HuH-7 (cell line): ENCODE measurements around the gene SMIM20.

Source experiments
- DNase-seq: peaks from one replicate; pipeline ENCODE4 v3.0.0; 2011; ENCODE audit warnings: low spot score

SMIM20 gene

DNA sequence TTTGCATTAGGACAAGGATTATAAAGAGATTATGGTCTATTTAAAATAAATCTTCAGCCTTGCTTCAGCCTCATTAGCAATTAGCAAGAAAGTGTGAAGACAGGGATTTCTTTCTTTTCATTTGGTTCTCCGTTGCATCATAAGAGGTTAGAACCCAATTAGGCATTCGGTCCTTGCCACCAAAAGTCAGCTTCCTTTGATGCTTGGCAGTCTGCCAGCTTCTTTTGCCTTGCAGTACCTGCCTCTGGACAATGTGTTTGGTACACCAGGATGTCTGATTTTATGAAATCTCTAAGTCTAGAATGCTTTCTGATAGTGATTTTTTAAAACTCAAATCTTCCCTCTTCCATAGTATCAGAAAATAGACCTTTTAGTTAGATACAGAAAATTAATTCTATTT, 12.4 kb downstream of the SMIM20 start:
- DNase-seq, result no peak

DNA sequence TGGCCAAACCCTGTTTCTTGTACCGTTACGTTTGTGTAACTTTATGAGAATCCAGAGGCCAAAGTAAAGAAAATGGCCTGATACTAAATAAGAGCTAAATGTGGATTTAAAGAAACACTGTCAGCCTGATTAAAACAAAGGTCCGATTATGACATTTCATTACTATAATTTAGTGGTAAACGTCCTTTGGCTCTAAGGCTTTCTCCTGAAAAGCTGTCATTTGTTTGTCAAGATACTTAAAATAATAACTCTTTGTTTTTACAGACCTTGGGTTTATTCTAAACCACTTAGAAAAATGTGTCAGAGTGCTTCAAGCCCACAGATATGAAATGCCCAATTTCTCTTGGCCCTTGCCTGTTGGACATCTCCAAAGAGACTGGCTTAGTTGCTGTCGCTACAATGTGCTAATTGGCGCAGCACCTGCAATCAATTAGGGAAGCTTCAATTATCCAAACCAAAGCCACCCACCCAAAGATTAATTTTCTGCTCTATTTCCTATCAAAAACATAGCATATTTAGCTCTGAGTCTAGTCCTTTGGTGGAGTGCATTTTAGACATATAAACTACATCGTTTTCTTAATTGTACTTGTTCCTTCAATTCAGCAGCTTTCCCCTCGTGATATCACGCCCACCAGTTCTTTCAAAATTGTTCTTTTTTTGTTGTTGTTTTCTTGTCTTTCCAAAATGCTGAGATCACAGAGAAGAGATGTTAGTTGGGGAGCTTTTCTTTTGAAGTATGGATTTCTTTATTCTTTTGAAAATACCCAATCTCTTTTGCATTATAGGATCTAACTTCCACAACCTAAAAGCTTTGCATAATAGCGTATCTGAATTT, 13.6 kb downstream of the SMIM20 start:
- no peak for DNase-seq

DNA sequence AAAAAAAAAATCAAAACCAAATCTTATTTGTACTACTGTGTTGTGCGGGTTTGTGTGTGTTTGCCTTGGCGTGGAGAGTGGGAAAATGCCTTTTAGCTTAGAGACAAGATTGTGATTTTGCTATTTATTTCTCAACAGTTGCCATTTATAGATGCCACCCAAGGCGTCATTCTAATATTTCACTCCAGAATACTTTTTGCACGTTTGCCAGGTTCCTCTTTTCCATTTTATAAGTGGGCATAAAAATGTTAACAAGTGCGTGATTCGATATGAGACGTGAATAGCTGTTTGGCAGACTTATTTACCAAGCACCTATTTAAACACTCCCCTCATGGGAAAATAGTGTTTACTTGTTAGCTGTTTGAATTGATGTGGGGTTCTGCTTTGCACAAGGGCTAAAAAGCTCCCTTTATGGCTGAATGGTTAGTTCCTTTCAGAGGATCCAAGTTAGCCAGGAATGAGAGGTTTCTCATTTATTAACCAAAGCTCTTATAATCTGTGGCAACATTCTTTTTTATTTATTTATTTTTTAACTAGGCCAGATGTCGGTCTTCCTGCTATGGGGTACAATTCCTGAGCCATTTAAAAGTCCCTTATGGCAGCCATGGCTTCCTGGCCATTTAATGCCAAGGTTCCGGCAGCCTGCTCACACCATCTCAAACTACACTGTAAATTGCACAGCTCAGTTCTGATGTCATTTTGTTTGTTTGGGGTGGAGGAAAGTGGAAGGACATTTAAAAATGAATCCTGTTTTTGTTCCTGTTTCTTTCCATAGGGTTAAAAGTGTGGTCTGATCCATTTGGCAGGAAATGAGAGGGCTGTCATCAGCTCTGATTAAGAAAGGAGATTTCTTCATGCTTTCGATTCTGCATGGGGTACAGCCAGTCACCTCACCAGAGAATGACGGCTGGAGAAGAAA, 14.6 kb downstream of the SMIM20 start:
- no peak for DNase-seq

DNA sequence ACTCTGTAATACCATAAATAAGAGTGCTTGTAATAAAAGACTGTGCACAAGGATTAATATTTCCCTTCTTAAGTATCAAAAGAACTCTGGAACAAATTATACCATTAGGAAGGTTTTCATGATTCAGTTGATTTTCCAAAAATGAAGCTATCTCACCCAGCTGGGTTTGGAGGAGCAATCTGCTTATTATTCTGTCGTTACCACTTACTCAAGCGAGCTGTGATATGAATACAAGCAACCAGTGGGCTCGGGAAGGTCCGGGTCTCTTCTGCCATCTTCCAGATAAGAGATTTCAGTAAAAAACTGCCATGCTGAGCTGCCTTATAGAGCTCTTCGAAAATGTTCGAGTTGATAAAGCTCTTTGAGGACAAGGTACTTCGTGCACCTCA, 15.3 kb downstream of the SMIM20 start:
- no peak for DNase-seq

DNA sequence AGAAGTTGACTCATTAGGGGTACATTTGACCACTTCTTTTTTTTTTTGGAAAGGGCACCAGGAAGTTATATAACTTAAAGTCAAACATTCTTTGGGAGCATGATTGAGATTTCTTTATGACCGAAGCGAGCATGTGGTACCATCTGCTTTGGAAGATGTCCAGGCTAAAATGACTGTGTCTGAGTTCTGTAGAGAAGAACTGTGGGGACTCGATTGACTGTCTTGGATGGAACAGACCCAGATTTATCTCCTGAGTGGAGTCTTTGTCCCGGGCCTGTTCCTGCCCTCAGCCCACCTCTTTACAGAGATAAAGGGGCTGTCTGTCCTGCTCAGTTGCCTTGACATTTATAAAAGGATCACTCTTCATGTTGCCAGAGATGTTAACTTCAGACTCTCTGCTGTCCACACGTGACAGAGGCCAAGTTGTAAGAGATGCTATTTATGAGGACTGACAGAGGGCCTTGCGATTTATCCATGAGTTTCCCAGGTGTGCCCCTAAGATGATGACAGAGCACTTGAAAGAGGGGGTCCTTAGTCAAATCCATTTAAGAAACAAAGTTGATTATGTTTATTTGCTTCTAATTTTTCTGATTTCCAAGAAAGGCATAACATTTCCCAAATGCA, 16.8 kb downstream of the SMIM20 start:
- no peak for DNase-seq

DNA sequence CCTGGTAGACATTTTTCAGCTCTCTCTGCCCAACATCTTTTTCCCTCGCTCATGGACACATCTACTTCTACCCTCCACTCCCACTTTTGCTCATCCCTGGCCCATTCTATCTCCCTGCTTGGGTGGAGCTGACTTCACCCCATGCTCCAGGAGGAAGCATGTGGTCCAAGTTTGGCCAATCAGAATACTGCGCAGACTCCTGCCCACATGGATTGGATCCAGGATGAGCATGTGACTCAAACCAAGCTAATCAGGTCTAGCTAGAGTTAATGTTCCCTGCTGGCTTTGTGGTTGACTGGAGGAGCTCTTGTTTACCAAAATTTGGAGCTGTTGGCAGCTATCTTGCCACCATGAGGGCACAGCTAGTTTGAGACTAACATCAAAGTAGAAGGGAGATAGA, 22.7 kb downstream of the SMIM20 start:
- no peak for DNase-seq

DNA sequence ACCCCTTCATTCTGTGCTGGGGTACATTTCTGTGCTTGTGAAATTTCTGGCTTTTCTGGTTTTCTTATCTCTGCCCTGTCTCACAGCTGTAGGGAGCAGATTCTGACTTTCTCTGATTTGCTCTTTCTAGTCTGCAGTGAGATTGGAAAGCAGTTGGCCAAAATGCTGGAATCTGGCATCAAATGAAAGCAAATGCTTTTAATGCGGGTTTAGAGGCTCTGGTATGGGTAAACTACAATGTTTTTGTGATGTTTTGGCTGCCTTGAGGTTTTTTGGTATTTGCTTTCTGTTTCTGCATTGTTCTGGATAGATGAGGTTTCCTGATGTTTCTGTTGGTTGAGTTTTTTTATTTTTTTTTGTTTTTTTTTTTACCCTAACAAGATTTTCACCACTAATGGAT, 23.8 kb downstream of the SMIM20 start:
- no peak for DNase-seq

DNA sequence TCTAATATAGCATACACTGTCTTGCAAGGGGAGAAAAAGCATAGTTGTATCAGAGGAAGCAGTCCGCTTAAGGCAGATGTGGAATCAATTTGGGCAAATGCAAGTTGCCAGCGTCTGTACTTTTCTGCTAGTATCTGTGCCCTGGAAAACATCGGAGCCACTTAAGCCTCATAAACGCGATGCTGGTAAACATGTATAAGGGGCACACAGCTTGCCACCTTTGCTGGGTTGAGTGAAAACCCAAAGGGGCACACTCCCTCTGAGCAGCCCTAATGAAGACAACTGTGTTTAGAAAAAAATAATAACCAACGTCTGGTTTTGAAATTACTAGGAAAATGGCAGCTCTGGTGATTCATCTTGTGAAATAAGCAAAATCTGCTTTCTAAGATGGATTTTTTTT, 24.3 kb downstream of the SMIM20 start:
- no peak for DNase-seq

DNA sequence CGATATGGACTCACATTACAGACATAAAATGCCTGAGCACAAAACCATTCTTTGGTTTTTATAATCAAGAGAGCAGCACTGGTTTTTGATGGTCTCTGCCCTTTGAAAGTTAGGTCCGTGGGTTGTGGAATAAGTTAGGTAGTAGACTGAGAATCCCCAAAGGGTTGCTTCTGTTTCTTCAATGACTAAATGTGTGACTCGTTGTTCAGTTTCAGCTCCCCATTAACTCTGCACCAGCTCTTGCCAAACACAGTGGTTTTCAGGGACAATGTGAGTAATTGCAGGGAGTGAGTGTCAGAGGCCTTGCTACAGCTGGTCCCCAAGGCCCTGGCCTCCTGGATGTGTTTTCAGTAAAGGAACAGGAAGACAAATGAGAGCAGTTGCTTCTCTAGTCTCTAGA, 24.8 kb downstream of the SMIM20 start:
- DNase-seq, result no peak

DNA sequence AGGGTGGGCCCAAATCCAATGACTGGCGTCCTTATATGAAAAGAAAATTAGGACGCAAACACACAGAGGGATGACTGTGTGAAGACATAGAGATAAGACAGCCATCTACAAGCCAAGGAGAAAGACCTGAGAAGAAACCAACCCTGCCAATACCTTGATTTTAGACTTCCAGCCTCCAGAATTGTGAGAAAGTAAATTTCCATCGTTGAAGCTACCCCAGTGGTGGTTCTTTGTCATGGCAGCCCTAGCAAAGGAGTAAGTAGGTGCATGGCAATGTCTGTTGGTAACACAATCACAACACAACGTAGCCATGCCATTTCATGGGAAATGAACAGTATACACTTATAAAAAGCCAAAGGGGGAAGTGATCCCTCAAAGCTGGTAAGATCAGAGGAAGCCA, 25.3 kb downstream of the SMIM20 start:
- no peak for DNase-seq

DNA sequence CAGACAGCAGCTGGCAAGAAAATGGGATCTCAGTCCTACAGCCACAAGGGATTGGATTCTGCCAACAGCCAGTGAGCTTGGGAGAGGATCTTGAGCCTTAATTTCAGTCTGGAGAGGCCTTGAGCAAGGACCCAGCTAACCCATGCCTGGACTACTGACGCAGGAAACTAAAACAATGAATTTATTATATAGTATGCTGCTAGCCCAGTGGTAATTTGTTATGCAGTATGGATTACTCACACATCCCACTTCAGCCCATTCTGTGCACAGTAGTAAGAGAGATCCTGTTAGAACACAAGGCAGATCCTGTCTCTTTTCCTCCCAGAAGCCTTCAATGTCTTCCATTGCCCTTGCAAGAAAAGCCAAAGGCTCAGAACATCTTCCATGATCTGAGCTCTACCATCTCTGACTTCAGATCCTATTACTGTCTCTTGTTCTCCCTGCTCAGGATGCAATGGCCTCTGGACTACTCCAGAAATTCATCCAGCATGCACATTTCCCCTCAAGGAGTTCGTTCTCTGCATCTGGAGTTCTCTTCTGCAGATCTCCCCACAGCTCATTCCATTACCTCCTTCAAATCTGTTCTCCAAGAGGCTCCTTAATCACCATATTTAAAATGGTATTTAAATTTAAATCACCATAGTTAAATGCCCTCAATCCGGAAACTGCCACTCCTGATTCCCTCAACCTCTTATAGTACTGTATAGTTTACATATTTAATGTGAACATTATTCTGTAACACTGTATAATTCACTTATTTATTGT, 27.6 kb downstream of the SMIM20 start:
- no peak for DNase-seq

DNA sequence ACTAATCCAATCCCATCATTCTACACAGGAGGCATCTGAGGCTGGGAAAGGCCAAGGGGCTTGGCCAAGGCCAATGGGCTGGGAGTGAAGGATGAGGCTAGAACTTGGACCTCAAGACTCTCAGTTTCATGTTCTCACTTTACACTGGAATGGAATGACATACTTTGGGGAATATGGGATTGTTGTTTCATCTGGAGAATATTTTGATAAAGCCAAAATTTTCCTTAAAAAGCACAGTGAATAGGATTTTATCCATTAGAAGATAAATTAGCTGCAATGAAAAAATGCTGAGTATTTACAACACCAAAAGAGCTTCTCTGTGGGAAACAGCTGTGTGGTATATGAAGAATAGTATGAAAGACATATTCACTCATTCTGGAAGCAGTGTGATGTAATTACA, 29.3 kb downstream of the SMIM20 start:
- no peak for DNase-seq

DNA sequence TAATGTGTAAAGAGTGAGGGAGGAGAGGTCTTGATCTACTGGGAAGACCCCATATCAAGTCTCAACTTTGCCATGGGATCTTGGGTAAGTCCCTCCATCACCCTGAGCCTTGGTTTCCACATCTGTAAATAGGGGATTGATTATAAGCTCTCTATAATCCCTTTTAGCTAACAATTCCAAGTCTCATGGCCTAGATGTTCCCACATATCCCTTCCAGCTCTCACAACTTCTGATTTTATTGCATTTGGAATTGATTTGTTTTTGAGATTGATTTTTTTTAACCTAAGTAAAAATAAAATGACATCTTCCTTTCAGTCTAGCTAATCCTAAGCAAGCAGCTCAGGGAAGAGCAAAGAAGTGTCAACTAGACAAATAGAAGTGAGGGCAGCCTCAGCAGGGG, 29.8 kb downstream of the SMIM20 start:
- no peak for DNase-seq

DNA sequence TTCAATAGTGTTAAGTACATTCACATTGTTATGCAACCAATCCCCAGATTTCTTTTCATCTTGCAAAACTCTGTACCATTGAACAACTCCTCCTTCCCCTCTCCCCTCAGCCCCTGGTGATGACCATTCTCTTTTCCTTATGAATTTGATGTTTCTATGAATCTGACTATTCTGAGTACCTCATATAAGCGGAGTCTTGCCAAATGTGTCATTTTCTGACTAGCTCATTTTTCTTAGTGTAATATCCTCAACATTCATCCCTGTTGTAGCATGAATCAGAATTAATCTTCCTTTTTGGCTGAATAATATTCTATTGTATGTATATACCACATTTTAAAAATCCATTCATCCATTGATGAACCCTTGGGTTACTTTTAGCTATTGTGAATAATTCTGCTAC, 34.0 kb downstream of the SMIM20 start:
- DNase-seq, result no peak

DNA sequence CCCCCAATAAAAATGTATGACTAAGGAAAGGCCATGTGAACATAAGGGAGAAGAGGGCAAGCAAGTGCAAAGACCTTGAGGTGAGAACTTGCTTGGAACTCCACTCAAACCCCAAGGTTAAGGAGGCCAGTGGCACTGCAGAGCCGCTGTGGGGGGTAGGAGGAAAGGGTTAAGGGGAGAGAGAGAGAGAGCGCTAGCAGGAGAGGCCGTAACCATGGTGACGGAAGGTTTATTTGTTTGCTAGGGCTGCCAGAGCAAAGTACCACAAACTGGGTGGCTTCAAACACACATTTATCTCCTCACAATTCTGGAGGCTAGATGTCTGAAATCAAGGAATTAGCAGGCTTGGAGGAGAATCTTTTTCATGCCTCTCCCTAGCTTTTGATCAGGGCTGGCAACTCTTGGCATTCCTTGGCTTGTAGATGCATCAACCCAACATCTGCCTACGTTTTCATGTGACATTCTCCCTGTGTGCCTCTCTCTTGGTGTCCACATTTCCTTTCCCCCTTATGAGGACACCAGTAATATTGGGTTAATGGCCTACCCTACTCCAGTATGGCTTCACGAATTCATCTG, 35.2 kb downstream of the SMIM20 start:
- DNase-seq, result peak; percentile 79

DNA sequence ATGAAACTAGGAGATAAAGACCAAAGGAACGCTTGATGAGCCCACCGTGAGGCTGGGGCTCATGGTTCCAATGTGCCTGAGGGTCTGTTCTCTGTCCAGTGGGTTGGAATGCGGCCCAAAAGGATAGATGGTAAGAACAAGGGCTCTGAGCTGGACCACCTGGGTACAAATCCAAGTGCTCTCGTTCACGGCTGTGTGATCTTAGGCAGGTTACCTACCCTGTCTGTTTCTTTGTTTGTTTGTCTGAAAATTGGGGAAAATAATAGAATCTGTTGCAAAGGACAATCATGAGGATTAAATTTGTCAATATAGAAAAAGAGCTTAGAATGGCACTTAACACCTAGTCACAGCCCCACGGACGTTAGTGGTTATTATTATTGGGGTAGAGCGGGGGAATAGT, 36.0 kb downstream of the SMIM20 start:
- no peak for DNase-seq

DNA sequence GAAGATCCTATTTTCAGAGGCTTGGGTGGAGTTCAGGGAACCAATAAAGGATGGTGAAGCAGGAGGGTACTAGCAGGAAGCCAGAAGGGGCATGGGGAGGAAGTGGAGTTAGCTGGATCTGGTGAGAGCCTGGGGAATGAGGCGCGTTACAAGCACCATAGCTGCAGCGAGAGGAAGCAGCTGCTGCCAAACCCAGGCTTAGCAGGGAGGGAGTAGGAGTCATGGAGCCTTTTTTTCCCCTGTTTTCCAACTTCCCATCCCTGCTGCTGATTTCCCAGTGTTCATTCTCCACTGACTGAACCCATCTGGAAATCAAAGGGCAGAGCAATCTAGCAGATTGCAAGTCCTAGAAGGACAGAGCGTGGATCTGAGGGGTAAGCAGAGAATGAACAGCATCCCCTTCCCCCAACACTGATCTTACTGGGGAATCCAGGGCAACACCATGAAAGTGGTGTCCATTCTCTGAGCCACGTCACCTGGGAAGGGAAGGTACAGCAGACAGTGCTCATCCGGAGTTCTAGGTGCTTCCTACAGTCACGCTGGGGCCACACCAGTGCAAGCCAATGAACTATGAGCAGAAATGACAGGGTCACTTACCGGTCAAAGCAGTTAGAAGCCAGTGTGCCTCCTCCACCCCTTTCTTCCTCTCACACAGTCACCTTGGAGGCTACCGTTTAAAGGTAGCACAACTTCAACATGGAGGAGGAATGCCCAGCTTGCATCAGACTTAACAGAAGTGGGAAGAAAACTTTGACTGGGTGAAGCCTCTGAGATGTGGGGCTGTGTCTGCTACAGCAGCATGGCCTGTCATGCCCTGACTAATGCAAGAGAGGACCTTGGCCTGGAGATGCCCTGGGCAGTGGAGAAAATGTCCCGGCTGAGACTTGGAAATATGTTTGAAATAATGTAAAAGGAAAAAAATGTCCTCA, 36.7 kb downstream of the SMIM20 start:
- DNase-seq, result no peak

DNA sequence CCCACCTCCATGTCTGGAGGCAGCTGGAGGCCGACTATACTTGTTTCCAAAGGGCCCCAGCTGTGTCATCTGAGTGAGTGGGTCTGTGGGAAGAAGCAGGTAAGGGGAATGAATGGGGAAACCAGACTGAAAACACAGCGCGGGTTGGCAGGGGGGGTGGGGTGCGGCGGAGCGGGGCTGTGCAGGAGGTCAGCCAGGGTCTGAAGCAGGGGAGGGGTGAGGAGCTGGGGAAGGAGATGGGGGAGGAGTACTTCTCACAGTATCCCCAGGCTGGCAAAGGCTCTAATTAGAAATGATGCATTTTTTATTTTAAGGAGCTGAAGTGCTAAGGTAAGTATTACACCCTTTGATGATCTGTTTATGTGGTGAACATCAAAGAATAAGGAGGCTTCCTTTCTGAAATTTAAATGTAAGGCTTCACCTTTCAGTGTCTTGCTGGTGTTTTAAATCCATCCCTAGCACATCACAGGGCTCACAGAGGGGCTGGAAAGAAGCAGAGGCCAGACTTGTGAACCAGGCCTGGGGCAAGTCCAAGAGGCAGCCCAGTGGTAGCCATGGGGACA, 37.5 kb downstream of the SMIM20 start:
- no peak for DNase-seq

DNA sequence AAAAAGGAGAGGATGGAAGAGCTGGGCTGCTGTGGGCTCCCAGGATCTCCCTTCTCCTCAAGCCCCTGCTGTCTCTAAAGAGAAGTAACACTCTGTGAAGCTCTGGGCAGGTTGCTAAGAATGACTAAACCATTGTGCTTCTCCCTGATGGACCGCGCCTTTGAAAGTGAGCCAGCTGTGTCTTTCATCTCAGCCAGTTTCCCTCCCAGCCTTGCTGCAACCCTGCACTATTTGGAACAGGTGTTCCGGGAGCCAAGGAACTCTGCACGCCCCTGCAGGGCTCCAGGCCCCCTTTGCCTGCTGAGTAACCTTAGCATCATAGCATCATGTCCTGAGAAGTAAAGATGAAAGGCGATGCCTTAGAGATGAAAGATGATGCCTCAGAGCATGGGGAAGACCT, 39.7 kb downstream of the SMIM20 start:
- peak; percentile 43 for DNase-seq

DNA sequence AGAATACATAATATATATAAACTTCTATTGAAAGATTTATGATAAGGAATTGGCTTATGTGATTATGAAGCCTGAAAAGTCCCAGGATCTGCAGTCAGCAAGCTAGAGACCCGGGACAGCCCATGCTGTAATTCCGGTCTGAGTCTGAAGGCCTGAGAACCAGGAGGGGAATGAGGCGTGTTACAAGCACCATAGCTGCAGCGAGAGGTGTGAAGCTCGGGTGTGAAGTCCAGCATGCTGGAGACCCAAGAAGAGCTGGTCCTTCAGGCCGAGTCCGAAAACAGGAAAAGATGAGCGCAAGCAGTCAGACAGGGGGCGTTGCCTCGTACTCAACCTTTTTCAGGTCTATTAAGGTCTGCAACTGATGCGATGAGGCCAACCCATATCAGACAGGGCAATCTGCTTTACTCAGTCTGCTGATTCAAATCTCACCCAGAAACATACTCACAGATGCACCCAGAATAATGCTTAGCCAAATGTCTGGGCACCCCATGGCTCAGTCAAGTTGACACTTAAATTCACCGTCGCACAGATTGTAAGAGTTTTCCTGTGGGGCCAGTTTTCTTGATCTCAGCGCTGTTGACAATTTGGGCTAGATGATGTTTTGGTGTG, 40.4 kb downstream of the SMIM20 start:
- no peak for DNase-seq
